T-helper 2 cell (primary cell): ENCODE data around the gene ZSCAN31.
A peak's percentile ranks its signal among the peaks of the same experiment; 100 is the strongest.
"Not testable (repeated sequence)": the region's sequence is repeated elsewhere in the genome, so short reads cannot be mapped to it uniquely, and the experiment has no call there.

Experiments used
- DNase-seq, 5 experiments: peaks; one replicate each; pipeline versions ENCODE4 v3.0.0 to v3.0.0-alpha.2; 2012 to 2022
- total RNA-seq, 2 donors: gene quantifications; one replicate each; lab custom pipeline; 2026; lab: John Stamatoyannopoulos, UW

The ZSCAN31 gene
- 0 to 1.8 reads per million in 2 donors for total RNA-seq

- peak; percentile 39 to 91 (median 71) for DNase-seq
Observed at GRCh38 chr6:28335564-28336283, at the start of gene ZSCAN31. ZSCAN31 (minus strand) TSS chr6:28336148; CDS start chr6:28329683, 6,465 bp downstream.

- no peak for DNase-seq
Observed at GRCh38 chr6:28384143-28384533, 48.2 kb upstream of the ZSCAN31 start.

- no peak for DNase-seq
Observed at GRCh38 chr6:28383235-28384142, 47.5 kb upstream of the ZSCAN31 start.

DNA sequence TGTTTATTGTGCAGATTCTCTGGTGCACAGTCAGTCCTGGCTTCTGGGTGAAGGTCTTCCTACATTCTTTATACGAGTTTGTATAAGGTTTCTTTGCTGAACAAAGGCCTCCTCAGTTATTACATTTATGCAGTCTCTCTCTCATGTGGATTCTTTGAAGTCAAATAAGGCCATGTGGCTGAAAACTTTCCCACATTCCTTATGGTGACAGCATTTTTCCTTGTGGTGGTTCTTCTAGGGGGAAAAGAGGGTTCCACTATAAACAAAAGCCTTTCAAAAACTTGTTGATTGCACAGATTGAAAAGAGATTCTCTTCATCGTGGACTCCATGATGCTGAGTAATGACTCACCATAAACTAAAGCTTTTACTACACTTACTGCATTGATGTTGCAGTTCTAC lies 44.4 kb upstream of the ZSCAN31 start:
- DNase-seq = no peak

- DNase-seq = no peak
Observed at GRCh38 chr6:28378644-28379043, 42.7 kb upstream of the ZSCAN31 start.

DNA sequence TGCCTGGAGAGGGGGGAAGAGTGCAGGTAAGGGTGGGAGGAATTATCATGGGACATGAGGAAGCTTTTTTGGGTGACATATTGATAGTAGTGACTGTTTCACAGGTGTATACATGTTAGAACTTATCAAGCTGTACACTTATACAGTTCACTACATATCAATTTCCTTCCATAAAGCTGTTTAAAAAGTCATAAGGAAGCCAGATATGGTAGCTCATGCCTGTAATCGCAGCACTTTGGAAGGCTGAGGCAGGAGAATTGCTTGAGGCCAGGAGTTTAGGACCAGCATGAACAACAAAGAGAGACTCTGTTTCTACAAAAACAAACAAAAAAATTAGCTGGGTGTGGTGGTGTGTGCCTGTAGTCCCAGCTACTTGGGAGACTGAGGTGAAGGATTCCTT lies 41.9 kb upstream of the ZSCAN31 start:
- no peak for DNase-seq

DNA sequence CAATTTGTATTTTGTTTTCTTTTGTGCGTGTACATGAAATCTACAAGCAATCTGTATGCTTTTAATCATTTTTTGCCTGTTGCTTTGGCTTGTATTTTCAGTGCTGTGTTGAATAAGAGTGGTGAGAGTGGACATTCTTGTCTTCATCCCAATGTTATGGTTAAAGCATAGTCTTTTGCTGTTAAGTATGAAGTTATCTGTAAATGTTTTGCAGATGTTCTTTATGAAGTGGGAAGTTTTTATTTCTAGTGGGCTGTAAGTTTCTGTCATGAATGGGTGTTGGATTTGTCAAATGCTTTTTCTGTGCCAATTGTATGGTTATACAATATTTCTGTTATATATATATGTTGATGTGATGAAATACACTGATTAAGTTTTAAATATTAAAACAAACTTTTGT lies 38.0 kb upstream of the ZSCAN31 start:
- no peak for DNase-seq

GRCh38 chr6:28371706-28372451 lies 35.9 kb upstream of the ZSCAN31 start:
- DNase-seq = no peak

- no peak for DNase-seq
Observed at GRCh38 chr6:28371280-28371679, 35.3 kb upstream of the ZSCAN31 start.

DNA sequence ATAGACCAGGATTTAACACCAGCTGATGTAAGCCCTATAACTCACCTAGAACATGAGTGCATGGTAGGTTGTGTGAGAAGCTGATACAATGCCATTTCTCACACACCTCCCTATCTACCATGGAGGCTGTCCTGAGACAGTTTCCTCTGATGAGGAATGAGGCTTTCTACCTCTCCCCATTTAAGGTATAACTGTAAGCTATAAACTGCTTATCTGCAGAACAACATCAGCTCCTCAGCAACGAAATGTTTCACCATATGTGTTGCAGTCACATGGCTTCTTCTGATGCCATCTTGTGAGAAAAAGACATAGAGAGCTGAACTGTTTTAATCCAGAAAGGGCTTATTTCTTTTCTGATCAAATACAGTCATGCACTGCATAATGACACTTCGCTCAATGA lies 34.5 kb upstream of the ZSCAN31 start:
- DNase-seq = no peak

DNA sequence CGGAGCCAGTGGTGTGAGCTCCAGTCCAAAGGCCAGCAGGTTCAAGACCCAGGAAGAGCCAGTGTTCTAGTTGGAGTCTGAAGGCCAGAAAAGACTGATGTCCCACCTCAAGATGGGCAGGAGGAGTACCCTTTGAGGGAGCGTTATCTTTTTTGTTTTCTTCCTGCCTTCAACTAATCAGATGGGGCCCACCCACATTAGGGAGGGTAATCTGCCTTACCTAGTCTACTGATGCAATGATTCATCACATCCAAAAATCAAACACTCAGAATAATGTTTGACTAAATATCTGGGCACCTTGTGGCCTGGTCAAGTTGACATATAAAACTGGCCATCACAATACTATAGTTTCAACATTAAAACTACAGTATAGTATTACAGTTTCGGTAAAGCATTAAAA lies 33.5 kb upstream of the ZSCAN31 start:
- no peak for DNase-seq

- DNase-seq = no peak
Observed at GRCh38 chr6:28368522-28368921, 32.6 kb upstream of the ZSCAN31 start.

DNA sequence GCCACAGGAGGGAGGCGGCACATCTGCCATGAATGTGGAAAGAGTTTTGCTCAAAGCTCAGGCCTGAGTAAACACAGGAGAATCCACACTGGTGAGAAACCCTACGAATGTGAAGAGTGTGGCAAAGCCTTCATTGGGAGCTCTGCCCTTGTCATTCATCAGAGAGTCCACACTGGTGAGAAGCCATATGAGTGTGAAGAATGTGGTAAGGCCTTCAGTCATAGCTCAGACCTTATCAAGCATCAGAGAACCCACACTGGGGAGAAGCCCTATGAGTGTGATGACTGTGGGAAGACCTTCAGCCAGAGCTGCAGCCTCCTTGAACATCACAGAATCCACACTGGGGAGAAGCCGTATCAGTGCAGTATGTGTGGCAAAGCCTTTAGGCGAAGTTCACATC lies 29.6 kb upstream of the ZSCAN31 start:
- DNase-seq = not testable (repeated sequence)

- no peak for DNase-seq
Observed at GRCh38 chr6:28360961-28361360, 25.0 kb upstream of the ZSCAN31 start.

DNA sequence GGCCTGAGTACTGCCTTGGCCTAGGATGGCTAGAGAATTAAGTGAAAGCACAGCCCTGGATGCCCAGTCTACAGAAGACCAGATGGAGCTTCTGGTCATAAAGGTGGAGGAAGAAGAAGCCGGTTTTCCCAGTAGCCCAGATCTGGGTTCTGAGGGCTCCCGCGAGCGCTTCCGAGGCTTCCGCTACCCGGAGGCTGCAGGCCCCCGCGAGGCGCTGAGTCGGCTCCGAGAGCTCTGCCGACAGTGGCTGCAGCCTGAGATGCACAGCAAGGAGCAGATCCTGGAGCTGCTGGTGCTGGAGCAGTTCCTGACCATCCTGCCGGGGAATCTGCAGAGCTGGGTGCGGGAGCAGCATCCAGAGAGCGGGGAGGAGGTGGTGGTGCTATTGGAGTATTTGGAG lies 23.6 kb upstream of the ZSCAN31 start:
- not testable (repeated sequence) for DNase-seq

GRCh38 chr6:28357036-28357435 lies 21.1 kb upstream of the ZSCAN31 start:
- no peak for DNase-seq

DNA sequence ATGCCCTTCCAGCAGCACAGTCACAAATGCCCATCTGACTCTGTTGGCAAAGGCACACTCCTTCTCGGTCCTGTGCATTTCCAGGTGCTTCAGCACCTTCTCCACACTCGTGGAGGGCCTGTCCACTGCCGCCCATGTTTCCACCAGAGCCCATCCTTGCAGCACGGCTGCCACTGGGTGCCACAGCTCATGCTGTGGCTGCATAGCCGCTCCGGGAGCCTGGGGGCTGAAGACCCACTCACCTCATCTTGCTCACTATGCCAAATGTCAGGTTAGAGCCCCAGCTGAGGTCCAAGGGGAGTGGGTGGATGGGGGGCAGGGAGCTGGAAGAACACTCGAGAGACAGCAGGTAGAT lies 20.7 kb upstream of the ZSCAN31 start:
- DNase-seq = no peak

GRCh38 chr6:28355743-28356665 lies 20.1 kb upstream of the ZSCAN31 start:
- DNase-seq = peak in 4 of 5 experiments; percentile 21 to 75 (median 37)

DNA sequence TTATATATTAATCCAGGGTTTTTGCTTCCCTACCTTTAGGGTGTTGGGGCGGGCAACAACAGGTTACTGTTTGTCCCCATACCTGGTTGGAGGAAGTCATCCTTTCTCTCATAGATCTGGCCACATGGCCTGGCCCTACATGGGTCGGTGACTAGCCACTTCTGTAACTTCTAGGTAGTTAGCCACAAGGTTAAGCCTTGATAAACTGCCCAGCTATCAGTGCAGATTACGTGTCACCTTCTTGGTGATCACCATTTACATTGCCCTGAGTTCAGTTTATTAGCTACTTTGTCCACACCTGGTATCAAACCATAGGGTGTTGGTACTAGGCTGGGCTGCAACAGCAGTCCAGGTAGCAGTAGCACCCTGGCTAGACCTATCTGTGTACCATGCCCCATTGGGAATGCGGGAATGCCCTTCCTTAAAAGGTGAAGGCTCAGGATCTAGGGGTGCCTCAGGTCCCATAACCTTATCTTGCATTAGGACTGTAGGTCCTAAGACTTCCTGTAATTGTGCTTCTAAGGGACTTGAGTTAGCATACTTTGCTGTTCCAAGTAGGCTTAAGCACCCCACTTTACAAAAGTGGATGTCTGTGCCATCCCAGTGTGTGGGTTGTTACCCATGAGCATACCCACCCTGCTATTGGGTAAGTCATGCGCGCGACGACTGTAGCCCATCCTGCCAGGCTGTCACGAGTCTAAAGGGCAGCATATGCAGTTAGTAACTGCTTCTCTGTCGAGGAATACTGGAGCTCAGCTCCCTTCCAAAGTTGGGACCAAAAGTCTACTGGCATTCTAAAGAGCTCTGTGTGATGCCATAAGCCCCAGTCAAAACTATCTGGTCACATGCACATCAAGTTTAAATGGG lies 19.0 kb upstream of the ZSCAN31 start:
- no peak for DNase-seq

GRCh38 chr6:28353981-28354676 lies 18.2 kb upstream of the ZSCAN31 start:
- peak in 1 of 5 experiments; percentile 27 for DNase-seq
